Measurements from ENCODE around the gene B3GLCT. TPM values are rescaled to one million over a fixed set of nuclear protein-coding genes. Genes with fewer than 3 reads are reported as not detected.

The B3GLCT gene
- total and polyA plus RNA-seq, 2 donors (not counting 3 experiments of a cell fraction or from before 2014, with no cell fraction given): 5.2 to 14.6 TPM

DNA sequence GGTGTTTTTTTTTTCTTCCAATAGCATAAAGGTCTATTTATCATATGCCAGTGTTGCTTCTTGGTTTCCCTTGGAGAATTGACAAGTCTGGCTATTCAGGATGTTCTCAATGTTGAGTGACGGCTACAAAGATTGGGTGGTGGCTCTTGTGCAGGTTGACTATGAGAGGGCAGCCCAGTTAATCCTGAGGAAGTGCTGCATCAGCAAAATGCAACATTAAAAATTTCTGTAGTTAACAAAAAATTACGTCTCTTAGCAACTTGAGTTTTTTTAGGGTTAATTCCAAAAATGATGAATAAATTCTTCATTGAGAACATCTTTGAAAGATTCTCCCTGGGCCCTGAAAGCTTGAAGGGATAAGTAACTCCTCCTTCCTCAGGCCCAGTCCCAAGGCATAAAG lies 147.1 kb downstream of the B3GLCT start:
- H3K27ac ChIP-seq (ENCODE audit: insufficient read depth, low read depth, low read length): no peak overlapping the region
- TF ChIP-seq POLR2AphosphoS5 (IDR thresholded peaks at IDR 0.05; ENCODE audit: insufficient read depth, low read depth, low read length) (no peak), GATA2 (IDR thresholded peaks at IDR 0.05; ENCODE audit: insufficient read depth, insufficient read length, low read depth, low read length) (no peak), JUN (IDR thresholded peaks at IDR 0.05; ENCODE audit: borderline replicate concordance, insufficient read depth, insufficient read length, low read depth) (no peak), MYC (IDR thresholded peaks at IDR 0.05; ENCODE audit: low read depth, low read length) (no peak), FOS (IDR thresholded peaks at IDR 0.05; ENCODE audit: borderline replicate concordance, insufficient read depth, low read length) (no peak)
- TF ChIP-seq, protein P1, sequence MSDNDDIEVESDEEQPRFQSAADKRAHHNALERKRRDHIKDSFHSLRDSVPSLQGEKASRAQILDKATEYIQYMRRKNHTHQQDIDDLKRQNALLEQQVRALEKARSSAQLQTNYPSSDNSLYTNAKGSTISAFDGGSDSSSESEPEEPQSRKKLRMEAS (IDR thresholded peaks at IDR 0.05; ENCODE audit: insufficient read depth, insufficient read length): no peak
- TF ChIP-seq, protein P2, sequence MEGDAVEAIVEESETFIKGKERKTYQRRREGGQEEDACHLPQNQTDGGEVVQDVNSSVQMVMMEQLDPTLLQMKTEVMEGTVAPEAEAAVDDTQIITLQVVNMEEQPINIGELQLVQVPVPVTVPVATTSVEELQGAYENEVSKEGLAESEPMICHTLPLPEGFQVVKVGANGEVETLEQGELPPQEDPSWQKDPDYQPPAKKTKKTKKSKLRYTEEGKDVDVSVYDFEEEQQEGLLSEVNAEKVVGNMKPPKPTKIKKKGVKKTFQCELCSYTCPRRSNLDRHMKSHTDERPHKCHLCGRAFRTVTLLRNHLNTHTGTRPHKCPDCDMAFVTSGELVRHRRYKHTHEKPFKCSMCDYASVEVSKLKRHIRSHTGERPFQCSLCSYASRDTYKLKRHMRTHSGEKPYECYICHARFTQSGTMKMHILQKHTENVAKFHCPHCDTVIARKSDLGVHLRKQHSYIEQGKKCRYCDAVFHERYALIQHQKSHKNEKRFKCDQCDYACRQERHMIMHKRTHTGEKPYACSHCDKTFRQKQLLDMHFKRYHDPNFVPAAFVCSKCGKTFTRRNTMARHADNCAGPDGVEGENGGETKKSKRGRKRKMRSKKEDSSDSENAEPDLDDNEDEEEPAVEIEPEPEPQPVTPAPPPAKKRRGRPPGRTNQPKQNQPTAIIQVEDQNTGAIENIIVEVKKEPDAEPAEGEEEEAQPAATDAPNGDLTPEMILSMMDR (IDR thresholded peaks at IDR 0.05; ENCODE audit: extremely low read depth in 1 of 2, insufficient read depth in 1 of 2, low read depth in 1 of 2, low read length in 2 of 2): no peak
- H3K27me3 ChIP-seq (ENCODE audit: control insufficient read depth in 2 of 2, insufficient read depth in 2 of 2, low read length in 2 of 2): peaks cover 0 to 16% of the 10 kb centered on the region in 2 experiments
- H3K9ac ChIP-seq (replicated peaks; ENCODE audit: extremely low read depth, insufficient read depth, low read length): no peak overlapping the region
- no peaks in the 10 kb centered on the region for H3K9me3 ChIP-seq (replicated peaks; ENCODE audit: control insufficient read depth, insufficient read depth, low read length)
- FAIRE-seq: no peak
- dilution Hi-C loops (cut with MboI; ENCODE audit: extremely low pct_ligation_motif_present, low sequenced_read_pairs) (no loop called here), intact Hi-C loops (cut with micrococcal nuclease) (no loop called here)
- no peak overlapping the region for H2AFZ ChIP-seq (ENCODE audit: low read depth, low read length)
- no TSS peak for BruUV-seq (replicated peaks)
- H3K4me2 ChIP-seq (ENCODE audit: insufficient read depth, low read length): no peak overlapping the region
- ChIA-PET CTCF (no interaction called here), POLR2A (no interaction called here)
- no peaks in the 10 kb centered on the region for H3K4me1 ChIP-seq (ENCODE audit: control insufficient read depth, extremely low read depth, insufficient read depth, low read length)
- no peak for DNase-seq (ENCODE audit: low read depth, low spot score)
- no peaks in the 10 kb centered on the region for H4K20me1 ChIP-seq (replicated peaks; ENCODE audit: control insufficient read depth, extremely low read depth, insufficient read depth, low read length)
- H3K79me2 ChIP-seq (ENCODE audit: control insufficient read depth, insufficient read depth, low read length): no peaks in the 10 kb centered on the region
- no peaks in the 10 kb centered on the region for H3K9me1 ChIP-seq (replicated peaks; ENCODE audit: control insufficient read depth, extremely low read depth, insufficient read depth, low read length)
- no peaks in the 10 kb centered on the region for H3K36me3 ChIP-seq (ENCODE audit: control insufficient read depth in 2 of 2, extremely low read depth in 1 of 2, insufficient read depth in 2 of 2, low read length in 2 of 2)
- no peak overlapping the region for H3K4me3 ChIP-seq (replicated peaks in 1 of 3; ENCODE audit: insufficient read depth in 1 of 3, low read depth in 1 of 3, low read length in 3 of 3)

Measured in endothelial cell of umbilical vein (primary cell).